Activated T-cell treated with anti-CD3 and anti-CD28 coated beads, Interleukin-2, amount 50 U/mL, for 24 hours (primary cell): Measurements from ENCODE around the gene ENDOU.
A peak's percentile ranks its signal among the peaks of the same experiment; 100 is the strongest.

ENCODE experiments used
- DNase-seq: peaks from one replicate; pipeline ENCODE4 v3.0.0-alpha.2; 2020
- H3K27ac Mint-ChIP-seq: 2 replicates; pipeline ENCODE4 v1.8.0; 2020; ENCODE audit warnings: mild to moderate bottlenecking, mixed read lengths
- H3K27me3 Mint-ChIP-seq: 2 replicates; pipeline ENCODE4 v1.8.0; 2020; ENCODE audit warnings: mixed read lengths
- H3K36me3 Mint-ChIP-seq: 2 replicates; pipeline ENCODE4 v1.8.0; 2020; ENCODE audit warnings: low read depth, mixed read lengths
- H3K4me1 Mint-ChIP-seq: 2 replicates; pipeline ENCODE4 v1.8.0; 2020; ENCODE audit warnings: low read depth, mixed read lengths
- H3K4me3 Mint-ChIP-seq: 2 replicates; pipeline ENCODE4 v1.8.0; 2020; ENCODE audit warnings: mild to moderate bottlenecking, moderate library complexity, mixed read lengths
- H3K9me3 Mint-ChIP-seq: 2 replicates; pipeline ENCODE4 v1.8.0; 2020; ENCODE audit warnings: mixed read lengths

Gene ENDOU, protein sequence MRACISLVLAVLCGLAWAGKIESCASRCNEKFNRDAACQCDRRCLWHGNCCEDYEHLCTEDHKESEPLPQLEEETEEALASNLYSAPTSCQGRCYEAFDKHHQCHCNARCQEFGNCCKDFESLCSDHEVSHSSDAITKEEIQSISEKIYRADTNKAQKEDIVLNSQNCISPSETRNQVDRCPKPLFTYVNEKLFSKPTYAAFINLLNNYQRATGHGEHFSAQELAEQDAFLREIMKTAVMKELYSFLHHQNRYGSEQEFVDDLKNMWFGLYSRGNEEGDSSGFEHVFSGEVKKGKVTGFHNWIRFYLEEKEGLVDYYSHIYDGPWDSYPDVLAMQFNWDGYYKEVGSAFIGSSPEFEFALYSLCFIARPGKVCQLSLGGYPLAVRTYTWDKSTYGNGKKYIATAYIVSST

DNA sequence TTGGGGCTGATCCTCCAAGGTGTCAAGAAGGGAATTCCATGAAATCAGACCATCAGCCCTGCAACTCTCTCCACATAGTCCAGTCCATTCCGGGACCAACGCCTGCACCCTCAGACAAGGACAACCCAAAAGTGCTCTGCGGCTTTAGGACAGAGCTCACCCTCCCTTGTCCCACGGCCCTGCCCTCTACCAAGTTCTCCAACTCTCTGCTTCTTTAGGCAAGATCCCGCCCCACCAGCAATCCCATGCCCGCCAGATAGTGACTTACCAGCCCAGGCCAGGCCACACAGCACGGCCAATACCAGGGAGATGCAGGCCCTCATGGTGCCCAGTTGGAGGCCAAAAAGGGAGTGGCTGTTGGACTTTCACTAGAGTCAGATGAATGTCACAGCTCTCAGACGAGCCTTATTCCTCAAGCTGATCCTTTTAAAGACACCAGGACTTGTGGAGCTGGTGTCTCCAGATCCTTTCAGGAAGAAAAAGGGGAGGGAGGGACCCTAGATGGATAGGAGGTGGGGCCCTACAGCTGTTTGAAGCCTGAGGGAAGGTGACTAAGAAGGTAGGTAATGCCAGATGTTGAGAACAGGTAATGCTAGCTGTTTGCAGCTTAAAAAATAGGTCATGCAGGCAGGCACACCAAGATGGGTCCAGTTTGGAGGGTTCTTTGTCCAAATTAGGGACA is at the start of gene ENDOU:
TSS of gene ENDOU (minus strand) at position 400 of the 682 bp plus-strand sequence. CDS start at position 323, 77 bp downstream.
- no peak within 1 kb of the TSS for H3K27ac Mint-ChIP-seq
- peaks cover 29% of the 10 kb centered on the region for H3K4me1 Mint-ChIP-seq
- no peaks in the 10 kb centered on the region for H3K36me3 Mint-ChIP-seq
- DNase-seq: peak; percentile 23
- H3K4me3 Mint-ChIP-seq: no peak within 1 kb of the TSS
- H3K9me3 Mint-ChIP-seq: no peaks in the 10 kb centered on the region
- H3K27me3 Mint-ChIP-seq: no peaks in the 10 kb centered on the region

DNA sequence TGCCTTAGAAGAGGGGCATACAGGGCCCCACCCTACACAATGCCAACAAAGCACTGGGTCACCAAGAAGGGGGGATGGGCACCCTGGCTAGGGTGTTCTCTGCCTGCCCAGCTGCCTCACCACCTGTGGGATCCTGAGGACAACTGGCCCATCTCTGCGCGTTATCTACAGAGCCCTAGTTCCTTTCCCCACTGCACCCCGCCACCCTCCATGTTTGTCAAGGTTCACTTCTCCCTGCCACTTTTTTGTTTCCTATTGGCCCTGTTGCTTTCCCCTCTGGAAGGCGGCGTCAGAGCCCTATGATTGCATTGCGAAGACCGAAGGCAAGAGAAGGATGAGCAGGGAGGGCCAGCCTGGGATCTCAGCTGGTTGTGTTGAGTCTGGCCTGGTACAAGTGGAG is 49.4 kb upstream of the ENDOU start:
- H3K36me3 Mint-ChIP-seq: peaks cover 2% of the 10 kb centered on the region
- H3K9me3 Mint-ChIP-seq: no peaks in the 10 kb centered on the region
- H3K4me1 Mint-ChIP-seq: peaks cover 47% of the 10 kb centered on the region
- DNase-seq: no peak
- peak overlapping the region; percentile 34 for H3K27ac Mint-ChIP-seq
- H3K4me3 Mint-ChIP-seq: peak overlapping the region; percentile 86
- H3K27me3 Mint-ChIP-seq: no peaks in the 10 kb centered on the region

DNA sequence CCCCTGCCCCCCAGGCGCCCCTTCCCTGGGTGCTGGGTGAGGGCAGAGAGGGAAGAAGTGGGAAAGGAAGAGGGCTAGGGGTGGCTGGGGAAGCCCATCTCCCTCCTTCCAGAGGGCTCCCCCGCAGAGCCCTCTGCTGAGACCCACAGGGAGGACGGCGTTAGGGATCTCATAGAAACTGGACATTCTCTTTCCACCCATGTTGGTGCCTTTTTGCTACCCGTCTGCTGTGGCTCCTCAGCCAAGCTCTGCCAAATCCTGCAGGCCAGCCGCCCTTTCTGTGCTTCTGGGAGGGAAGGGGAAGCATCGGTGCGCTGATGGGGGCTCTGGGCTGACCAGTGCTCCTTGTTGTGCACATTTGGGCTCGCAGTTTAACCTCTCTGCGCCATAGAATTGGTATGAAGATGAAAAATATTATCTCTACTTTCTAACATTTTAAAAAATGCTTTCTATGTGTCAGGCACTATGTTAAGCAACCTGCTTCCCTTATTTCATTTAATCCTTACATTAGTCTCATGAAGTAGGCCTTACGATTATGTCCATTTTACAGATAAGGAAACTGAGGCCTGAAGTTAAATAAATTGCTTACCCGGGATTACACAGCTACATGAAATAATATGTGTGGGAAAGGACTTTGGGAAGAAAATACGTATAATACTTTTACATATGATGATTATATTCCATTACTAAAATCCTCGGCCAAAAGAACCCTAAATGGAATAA is 48.7 kb upstream of the ENDOU start:
- Mint-ChIP-seq H3K27me3 (no peaks in the 10 kb centered on the region), H3K9me3 (no peaks in the 10 kb centered on the region), H3K36me3 (peaks cover 2% of the 10 kb centered on the region), H3K4me3 (peak overlapping the region; percentile 86), H3K27ac (peak overlapping the region; percentile 86), H3K4me1 (peaks cover 40% of the 10 kb centered on the region)
- no peak for DNase-seq

DNA sequence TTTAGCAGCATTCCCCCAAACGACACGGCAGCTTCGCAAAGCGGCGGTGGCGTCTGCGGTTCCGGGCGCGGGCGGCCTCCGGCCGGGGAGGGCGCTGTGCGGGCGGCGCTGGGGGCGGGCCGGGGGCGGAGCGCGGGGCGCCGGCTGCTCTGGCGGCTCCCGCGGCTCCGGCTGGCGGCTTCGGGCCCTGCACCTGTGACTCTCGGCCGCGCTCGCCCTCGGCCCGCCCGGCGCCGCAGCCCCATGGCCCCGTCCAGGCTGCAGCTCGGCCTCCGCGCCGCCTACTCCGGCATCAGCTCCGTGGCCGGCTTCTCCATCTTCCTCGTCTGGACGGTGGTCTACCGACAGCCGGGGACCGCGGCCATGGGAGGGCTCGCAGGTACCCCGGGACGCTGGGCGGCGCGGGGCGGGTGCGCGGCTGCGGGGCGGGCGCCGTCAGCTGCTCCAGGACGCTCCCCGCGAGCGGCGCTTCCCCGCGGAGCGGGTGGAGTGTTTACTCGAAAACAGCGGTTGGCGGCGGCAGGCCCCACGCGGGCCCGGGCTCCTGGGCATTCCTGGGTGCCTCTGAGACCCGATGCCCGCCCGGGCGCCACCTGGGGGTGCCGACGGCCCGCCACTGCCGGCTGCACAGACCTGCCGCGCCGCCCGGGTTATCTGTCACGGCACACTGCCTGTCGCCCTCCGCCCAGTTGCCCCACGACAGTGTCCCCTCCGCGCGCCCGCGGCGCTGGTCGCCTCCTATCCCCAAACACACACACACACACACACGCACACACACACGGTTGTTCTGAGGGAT is 48.0 kb upstream of the ENDOU start, which contains the start of gene SLC48A1:
TSS of gene SLC48A1 (plus strand) at position 177 of the 796 bp plus-strand sequence. CDS start at position 244, 67 bp downstream.
- Mint-ChIP-seq H3K27me3 (no peaks in the 10 kb centered on the region), H3K4me3 (peak within 1 kb of the TSS; percentile 86), H3K36me3 (peaks cover 2% of the 10 kb centered on the region), H3K27ac (peak within 1 kb of the TSS; percentile 86), H3K4me1 (peaks cover 36% of the 10 kb centered on the region), H3K9me3 (no peaks in the 10 kb centered on the region)
- DNase-seq: peak; percentile 84

DNA sequence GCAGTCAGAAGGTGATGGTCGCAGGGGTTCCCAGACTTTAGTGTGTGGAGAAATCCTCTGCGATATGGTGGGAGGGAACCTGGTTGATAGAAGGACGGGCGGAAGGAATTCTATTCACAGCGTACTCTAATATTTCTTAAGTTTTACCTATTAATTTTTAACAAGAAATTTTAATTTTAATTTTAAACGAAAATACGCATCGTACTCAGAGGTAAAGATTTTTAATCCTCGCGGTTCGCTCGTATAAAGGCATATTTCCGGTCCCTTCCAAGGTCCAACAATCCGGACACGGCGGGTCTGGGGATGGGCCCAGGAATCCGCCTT is 47.4 kb upstream of the ENDOU start:
- Mint-ChIP-seq H3K27me3 (no peaks in the 10 kb centered on the region), H3K36me3 (peaks cover 2% of the 10 kb centered on the region), H3K4me3 (peak overlapping the region; percentile 76), H3K4me1 (peaks cover 36% of the 10 kb centered on the region), H3K27ac (peak overlapping the region; percentile 58), H3K9me3 (no peaks in the 10 kb centered on the region)
- no peak for DNase-seq

DNA sequence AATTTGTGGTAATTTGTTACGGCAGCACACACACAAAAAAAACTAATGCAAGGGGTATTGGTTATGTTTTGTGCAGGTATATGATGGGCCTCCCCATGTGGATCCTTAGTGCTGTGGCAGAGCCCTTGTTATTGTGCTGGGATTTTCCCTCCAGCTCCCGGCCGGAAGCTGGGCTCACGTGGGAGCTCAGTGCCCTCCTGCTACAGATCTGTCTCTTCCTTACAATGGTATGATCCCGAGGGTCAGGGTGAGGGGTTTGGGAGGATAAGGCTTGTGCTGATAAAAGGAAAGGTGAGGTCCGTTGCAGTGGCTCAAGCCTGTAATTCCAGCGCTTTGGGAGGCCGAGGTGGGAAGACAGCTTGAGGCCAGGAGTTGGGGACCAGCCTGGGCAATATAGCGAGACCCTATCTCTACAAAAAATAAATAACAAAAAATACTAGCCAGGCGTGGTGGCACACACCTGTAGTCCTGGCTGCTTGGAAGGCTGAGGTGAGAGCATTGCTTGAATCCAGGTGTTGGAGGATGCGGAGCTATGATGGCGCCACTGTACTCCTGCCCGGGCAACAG is 46.9 kb upstream of the ENDOU start:
- Mint-ChIP-seq H3K4me1 (peaks cover 39% of the 10 kb centered on the region), H3K27me3 (no peaks in the 10 kb centered on the region), H3K36me3 (peaks cover 2% of the 10 kb centered on the region), H3K27ac (peak overlapping the region; percentile 58), H3K9me3 (no peaks in the 10 kb centered on the region), H3K4me3 (peak overlapping the region; percentile 76)
- no peak for DNase-seq

DNA sequence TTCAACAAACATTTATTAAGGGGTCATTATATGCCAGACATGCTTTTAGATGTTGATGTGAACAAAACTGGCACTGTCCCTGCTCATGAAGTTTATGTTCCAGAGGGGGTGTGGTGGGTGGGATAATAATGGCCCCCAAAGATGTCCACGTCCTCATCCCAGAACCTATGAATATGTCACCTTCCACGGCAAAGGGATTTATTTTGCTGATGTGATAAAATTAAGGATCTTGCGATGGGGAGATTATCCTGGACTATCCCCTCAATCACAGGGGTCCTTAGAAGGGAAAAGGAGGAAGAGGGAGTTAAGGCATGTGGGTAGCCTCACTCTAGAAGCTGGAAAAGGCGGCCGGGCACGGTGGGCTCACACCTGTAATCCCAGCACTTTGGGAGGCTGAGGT is 46.0 kb upstream of the ENDOU start:
- peaks cover 2% of the 10 kb centered on the region for H3K36me3 Mint-ChIP-seq
- DNase-seq: no peak
- no peaks in the 10 kb centered on the region for H3K27me3 Mint-ChIP-seq
- no peaks in the 10 kb centered on the region for H3K9me3 Mint-ChIP-seq
- peaks cover 37% of the 10 kb centered on the region for H3K4me1 Mint-ChIP-seq
- H3K27ac Mint-ChIP-seq: no peak overlapping the region
- no peak overlapping the region for H3K4me3 Mint-ChIP-seq

DNA sequence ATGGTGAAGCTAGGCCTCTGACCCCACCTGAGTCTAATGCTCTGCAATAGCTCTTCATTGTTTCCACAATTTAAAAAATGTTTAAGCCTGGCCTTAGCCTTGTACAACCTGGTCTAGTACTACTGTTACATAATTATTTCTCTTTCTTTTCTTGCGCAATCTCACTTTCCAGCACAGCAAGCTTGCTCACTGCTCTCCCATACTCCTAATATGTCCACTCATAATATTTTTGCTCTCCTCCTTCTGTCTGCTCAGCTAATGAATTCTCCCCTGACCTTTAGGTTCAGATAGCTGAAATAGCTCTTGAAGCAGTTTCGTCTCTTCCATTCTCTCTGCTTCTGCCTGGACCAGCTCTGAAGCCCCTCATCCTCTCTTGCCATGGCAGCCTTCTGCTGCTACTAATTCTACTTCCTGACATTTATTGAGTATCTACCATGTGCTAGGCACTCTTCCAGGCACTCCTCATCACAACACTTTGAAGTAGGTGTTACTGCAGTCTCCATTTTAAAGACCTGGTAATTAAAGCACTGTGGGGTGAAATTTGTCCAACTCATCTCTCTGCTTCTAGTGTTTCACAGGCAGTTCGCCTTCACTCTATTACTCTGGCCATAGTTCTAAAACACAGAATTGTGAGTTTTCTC is 44.9 kb upstream of the ENDOU start:
- Mint-ChIP-seq H3K36me3 (peaks cover 2% of the 10 kb centered on the region), H3K9me3 (no peaks in the 10 kb centered on the region), H3K4me1 (peaks cover 30% of the 10 kb centered on the region), H3K27ac (no peak overlapping the region), H3K4me3 (no peak overlapping the region), H3K27me3 (no peaks in the 10 kb centered on the region)
- no peak for DNase-seq

DNA sequence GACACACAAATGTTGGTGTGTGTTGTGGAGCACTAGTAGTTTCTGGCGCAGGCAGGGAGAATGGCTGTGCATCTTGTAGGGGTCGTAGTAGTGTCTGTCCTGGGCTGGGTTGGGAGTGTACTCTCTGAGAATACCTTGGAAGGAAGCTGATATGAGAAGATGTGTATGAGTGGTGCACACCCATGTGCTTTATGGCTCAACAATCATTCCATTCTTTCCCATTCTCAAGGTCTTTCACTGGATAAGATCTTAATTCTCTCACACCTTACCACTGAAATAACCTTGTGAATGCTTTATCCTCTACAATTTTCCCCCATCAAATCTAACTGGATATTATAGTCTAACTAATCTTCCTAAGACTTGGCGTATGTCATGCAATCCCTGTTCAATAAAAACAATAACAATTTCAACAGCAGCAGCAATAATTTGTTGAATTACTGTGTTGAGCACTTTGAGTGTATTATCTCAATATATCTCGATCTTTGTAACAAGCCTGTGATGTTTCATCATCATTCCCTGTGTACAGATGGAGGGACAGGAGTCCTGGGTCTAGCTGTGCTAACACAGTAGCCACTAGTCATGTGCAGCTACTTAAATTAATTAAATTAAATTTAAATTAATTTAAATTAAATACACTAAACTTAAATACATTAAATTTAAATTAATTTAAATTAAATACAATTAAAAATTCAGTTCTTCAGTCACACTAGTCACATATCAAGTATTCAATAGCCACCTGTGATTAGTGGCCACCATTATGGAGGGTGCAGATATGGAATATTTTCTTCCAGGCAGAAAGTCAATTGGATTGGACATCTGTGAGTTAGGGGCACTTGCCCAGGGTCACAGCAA is 44.2 kb upstream of the ENDOU start:
- Mint-ChIP-seq H3K27ac (no peak overlapping the region), H3K4me1 (peaks cover 23% of the 10 kb centered on the region), H3K36me3 (peaks cover 2% of the 10 kb centered on the region), H3K27me3 (no peaks in the 10 kb centered on the region), H3K4me3 (no peak overlapping the region), H3K9me3 (no peaks in the 10 kb centered on the region)
- no peak for DNase-seq

DNA sequence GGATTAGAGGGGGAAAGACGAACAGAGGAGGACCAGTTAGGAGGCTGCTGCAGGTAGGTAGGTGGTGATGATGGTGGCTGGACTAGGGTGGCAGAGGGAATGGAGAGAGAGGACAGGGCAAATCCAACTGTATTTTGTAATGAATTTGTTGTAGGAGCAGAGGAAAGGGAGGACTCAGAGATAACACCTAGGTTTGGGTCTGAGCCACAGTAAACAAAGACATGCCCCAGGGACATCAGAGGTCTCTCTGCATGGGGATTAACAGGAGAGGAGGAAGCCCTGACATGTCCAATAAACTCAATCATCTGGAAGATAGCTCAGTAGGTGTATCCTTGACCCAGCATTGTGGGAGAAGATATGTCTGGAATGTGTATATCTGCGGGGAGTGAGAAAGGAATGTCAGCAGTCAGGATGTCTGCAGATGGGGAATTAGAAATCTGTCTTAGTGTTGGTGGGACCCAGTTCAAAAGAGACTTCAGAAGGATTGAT is 43.1 kb upstream of the ENDOU start:
- no peaks in the 10 kb centered on the region for H3K27me3 Mint-ChIP-seq
- no peak overlapping the region for H3K27ac Mint-ChIP-seq
- no peak for DNase-seq
- H3K9me3 Mint-ChIP-seq: no peaks in the 10 kb centered on the region
- H3K4me3 Mint-ChIP-seq: no peak overlapping the region
- H3K36me3 Mint-ChIP-seq: no peaks in the 10 kb centered on the region
- H3K4me1 Mint-ChIP-seq: peaks cover 14% of the 10 kb centered on the region

DNA sequence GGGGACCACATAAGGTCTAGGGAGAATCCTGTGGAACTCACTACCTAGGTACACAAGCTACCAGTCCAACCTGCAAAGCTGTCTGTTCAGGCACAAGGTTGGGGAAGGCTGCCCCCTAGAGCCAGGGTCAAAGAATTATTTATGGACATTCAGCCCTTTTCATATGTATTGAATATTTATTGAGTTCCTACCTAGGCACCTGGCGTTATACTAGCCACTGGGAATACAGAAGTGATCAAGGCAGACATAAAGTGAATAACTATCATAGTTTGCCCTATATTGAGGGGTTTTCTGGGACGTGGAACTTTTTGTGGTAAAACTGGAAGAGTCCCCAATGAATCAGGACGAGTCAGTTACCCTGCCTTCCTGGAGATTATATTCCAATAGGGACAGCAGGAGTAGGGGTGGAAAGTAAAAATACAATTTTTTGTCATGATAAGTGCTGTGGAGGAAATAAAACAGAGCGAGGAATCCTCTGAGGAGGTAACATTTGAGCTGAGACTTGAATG is 42.0 kb upstream of the ENDOU start:
- Mint-ChIP-seq H3K9me3 (no peaks in the 10 kb centered on the region), H3K27ac (no peak overlapping the region), H3K36me3 (no peaks in the 10 kb centered on the region), H3K27me3 (no peaks in the 10 kb centered on the region), H3K4me1 (peaks cover 11% of the 10 kb centered on the region), H3K4me3 (no peak overlapping the region)
- DNase-seq: peak; percentile 76

DNA sequence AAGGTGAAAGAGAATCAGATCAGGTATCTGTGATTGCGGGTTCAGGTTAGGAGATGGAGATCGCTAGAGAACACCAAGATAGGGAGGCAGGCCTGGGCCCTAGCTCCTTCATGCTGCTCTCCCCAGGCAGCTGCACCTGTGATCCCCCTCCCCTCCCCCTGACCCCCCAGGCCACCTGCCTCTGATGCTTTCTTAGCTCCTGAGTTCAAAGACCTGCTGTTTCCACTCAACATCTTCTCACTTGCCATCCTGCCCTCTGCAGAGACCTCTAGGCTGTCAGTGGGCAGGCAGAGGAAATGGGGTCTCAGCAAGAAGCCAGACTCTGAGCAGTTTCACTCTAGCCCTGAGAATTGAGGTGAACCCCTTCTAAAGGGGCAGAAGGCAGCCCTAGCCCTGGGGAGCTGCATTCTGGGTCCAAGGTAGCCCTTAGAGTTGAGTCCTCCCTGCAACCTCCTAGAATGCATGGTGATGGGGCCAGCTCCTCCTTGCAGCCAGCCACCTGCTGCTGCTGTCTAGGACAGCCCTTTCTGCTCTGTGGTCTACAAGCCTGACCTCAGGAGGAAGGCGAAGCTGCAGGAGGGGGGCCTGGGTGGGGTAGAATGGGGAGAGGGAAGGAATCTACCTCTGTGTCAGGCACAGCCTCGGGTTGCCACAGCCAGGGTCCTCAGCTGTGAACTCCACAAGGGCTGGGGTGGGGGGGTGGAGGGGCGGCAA is 41.4 kb upstream of the ENDOU start:
- H3K4me3 Mint-ChIP-seq: no peak overlapping the region
- no peaks in the 10 kb centered on the region for H3K9me3 Mint-ChIP-seq
- DNase-seq: no peak
- peaks cover 8% of the 10 kb centered on the region for H3K4me1 Mint-ChIP-seq
- no peaks in the 10 kb centered on the region for H3K27me3 Mint-ChIP-seq
- no peak overlapping the region for H3K27ac Mint-ChIP-seq
- H3K36me3 Mint-ChIP-seq: no peaks in the 10 kb centered on the region
